Measurements from ENCODE around the gene ALKBH3. TPM values are rescaled to one million over a fixed set of nuclear protein-coding genes. Genes with fewer than 3 reads are reported as not detected.

Gene ALKBH3
- total and polyA plus RNA-seq, 2 of the 13 experiments (the other 11 are each of a cell fraction or from before 2014, with no cell fraction given) = 17.8 to 36.1 TPM

DNA sequence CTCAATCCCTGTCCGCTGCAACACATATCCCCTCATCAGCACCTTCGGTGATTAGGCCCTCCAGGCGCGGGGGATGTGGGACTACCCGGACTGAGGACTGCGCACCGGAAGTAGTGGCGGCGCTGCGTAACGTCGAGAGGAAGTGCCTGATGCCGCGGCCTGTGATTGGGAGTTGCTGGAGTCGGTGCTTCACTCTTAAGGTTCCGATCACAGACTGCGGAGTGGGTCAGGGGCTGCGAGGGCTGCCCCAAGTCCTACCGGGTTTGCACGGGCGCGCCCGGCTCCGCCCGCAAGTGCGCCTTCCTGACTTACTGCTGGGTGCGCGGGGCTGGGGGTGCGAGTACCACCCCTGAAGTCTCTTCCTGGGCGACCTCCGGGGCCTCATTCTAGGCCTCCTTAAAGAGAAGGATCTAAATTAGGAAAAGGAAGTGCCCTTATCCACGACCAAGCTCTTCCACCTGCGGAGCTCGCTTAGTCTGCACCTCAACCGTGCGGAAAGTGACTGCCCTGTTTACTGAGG, at the start of gene ALKBH3 (continued):
- TF ChIP-seq ZBTB14 (CRISPR knock-in tag; IDR thresholded peaks at IDR 0.05) = no peak
- no peak for TF ChIP-seq TRAFD1 (CRISPR knock-in tag; IDR thresholded peaks at IDR 0.05; ENCODE audit: borderline replicate concordance)
- TF ChIP-seq, protein P1, sequence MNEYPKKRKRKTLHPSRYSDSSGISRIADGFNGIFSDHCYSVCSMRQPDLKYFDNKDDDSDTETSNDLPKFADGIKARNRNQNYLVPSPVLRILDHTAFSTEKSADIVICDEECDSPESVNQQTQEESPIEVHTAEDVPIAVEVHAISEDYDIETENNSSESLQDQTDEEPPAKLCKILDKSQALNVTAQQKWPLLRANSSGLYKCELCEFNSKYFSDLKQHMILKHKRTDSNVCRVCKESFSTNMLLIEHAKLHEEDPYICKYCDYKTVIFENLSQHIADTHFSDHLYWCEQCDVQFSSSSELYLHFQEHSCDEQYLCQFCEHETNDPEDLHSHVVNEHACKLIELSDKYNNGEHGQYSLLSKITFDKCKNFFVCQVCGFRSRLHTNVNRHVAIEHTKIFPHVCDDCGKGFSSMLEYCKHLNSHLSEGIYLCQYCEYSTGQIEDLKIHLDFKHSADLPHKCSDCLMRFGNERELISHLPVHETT (CRISPR knock-in tag; conservative IDR thresholded peaks at IDR 0.05) = peak; percentile 70
- peak; percentile 56 for TF ChIP-seq MED8 (CRISPR knock-in tag; IDR thresholded peaks at IDR 0.05; ENCODE audit: insufficient replicate concordance)
- TF ChIP-seq ZNF816 (CRISPR knock-in tag; IDR thresholded peaks at IDR 0.05; ENCODE audit: borderline replicate concordance) = no peak
- TF ChIP-seq TEAD2 (CRISPR knock-in tag; IDR thresholded peaks at IDR 0.05) = no peak
- no peak for TF ChIP-seq RAD51 (IDR thresholded peaks at IDR 0.05; ENCODE audit: borderline replicate concordance)
- peak; percentile 80; the same call in 1 of the 2 replicates for TF ChIP-seq ZNF138 (CRISPR knock-in tag; IDR thresholded peaks at IDR 0.05; ENCODE audit: low read depth)
- TF ChIP-seq, protein P2, sequence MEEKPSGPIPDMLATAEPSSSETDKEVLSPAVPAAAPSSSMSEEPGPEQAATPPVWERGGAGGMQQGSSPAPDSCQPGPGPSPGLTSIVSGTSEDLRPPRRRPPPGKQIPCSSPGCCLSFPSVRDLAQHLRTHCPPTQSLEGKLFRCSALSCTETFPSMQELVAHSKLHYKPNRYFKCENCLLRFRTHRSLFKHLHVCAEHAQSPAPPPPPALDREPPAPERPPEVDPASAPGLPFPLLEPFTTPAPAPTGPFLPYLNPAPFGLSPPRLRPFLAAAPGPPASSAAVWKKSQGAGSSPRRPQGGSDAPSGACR (CRISPR knock-in tag; IDR thresholded peaks at IDR 0.05) = peak; percentile 60; the same call in 1 of the 2 replicates
- peak; percentile 98 for TF ChIP-seq XRCC5 (optimal IDR thresholded peaks at IDR 0.05; ENCODE audit: low read length)
- TF ChIP-seq MAFG (CRISPR knock-in tag; IDR thresholded peaks at IDR 0.05) = 0 out of 2 replicates have a peak, but pooled peaks have one; percentile 50
- TF ChIP-seq, protein P3, sequence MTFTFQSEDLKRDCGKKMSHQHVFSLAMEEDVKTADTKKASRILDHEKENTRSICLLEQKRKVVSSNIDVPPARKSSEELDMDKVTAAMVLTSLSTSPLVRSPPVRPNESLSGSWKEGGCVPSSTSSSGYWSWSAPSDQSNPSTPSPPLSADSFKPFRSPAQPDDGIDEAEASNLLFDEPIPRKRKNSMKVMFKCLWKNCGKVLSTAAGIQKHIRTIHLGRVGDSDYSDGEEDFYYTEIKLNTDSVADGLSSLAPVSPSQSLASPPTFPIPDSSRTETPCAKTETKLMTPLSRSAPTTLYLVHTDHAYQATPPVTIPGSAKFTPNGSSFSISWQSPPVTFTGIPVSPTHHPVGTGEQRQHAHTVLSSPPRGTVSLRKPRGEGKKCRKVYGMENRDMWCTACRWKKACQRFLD (CRISPR knock-in tag; IDR thresholded peaks at IDR 0.05; ENCODE audit: borderline replicate concordance) = no peak
- TF ChIP-seq, protein P4, sequence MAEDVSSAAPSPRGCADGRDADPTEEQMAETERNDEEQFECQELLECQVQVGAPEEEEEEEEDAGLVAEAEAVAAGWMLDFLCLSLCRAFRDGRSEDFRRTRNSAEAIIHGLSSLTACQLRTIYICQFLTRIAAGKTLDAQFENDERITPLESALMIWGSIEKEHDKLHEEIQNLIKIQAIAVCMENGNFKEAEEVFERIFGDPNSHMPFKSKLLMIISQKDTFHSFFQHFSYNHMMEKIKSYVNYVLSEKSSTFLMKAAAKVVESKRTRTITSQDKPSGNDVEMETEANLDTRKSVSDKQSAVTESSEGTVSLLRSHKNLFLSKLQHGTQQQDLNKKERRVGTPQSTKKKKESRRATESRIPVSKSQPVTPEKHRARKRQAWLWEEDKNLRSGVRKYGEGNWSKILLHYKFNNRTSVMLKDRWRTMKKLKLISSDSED (CRISPR knock-in tag; IDR thresholded peaks at IDR 0.05) = no peak
- peak; percentile 66 for TF ChIP-seq RAD21 (CRISPR knock-in tag; IDR thresholded peaks at IDR 0.05)
- no peak for TF ChIP-seq TRIM22 (IDR thresholded peaks at IDR 0.05)
- TF ChIP-seq YEATS4 (CRISPR knock-in tag; IDR thresholded peaks at IDR 0.05; ENCODE audit: borderline replicate concordance) = peak; percentile 93
- no peak for TF ChIP-seq ZBTB39 (CRISPR knock-in tag; IDR thresholded peaks at IDR 0.05)
- peak; percentile 82; the same call in 1 of the 2 replicates for TF ChIP-seq NR1H2 (CRISPR knock-in tag; IDR thresholded peaks at IDR 0.05; ENCODE audit: borderline replicate concordance, low read depth)
